ENCODE results near the gene PANX3.

PANX3 gene

GRCh38 chr11:124612567-124613246 lies 1.5 kb downstream of the PANX3 start:
- no peaks in the 10 kb centered on the region for H3K36me3 ChIP-seq (ENCODE audit: control insufficient read depth in 4 of 4, insufficient read depth in 4 of 4, low read length in 3 of 4)
- ChIA-PET CTCF (no interaction called here), POLR2A (no interaction called here)
- no peaks in the 10 kb centered on the region for H3K27me3 ChIP-seq (replicated peaks in 2 of 5; ENCODE audit: control insufficient read depth in 4 of 5, insufficient read depth in 5 of 5, low read length in 4 of 5)
- peaks cover 0 to 12% (median 3%) of the 10 kb centered on the region in 4 experiments for H3K4me1 ChIP-seq (ENCODE audit: control extremely low read depth in 1 of 4, control insufficient read depth in 4 of 4, insufficient read depth in 4 of 4, low read length in 3 of 4)
- H3K27ac ChIP-seq (ENCODE audit: insufficient read depth in 1 of 2, low read depth in 1 of 2, low read length in 2 of 2, poor library complexity in 1 of 2, severe bottlenecking in 2 of 2) = no peak overlapping the region
- DNase-seq = no peak
- no peaks in the 10 kb centered on the region for H3K9me3 ChIP-seq (ENCODE audit: control extremely low read depth in 1 of 5, control insufficient read depth in 4 of 5, insufficient read depth in 2 of 5, low read depth in 1 of 5, low read length in 4 of 5)
- WGBS (ENCODE audit: insufficient coverage) = 97% methylated on average over 7 of the region's 10 CpGs
- no peak overlapping the region for H3K4me3 ChIP-seq (ENCODE audit: control insufficient read depth in 1 of 7, extremely low read depth in 1 of 7, insufficient read depth in 4 of 7, low read depth in 2 of 7, low read length in 6 of 7)

- POLR2A ChIA-PET = no interaction called here
- Histone ChIP-seq H3K4me1 (ENCODE audit: control extremely low read depth in 1 of 4, control insufficient read depth in 4 of 4, insufficient read depth in 4 of 4, low read length in 3 of 4) (peaks cover 6 to 17% (median 13%) of the 10 kb centered on the region in 4 experiments), H3K4me3 (ENCODE audit: control insufficient read depth in 1 of 7, extremely low read depth in 1 of 7, insufficient read depth in 4 of 7, low read depth in 2 of 7, low read length in 6 of 7) (no peak overlapping the region), H3K36me3 (ENCODE audit: control insufficient read depth in 4 of 4, insufficient read depth in 4 of 4, low read length in 3 of 4) (no peaks in the 10 kb centered on the region), H3K27me3 (replicated peaks in 2 of 5; ENCODE audit: control insufficient read depth in 4 of 5, insufficient read depth in 5 of 5, low read length in 4 of 5) (peaks cover 0 to 2% (median 0%) of the 10 kb centered on the region in 5 experiments), H3K27ac (ENCODE audit: insufficient read depth in 1 of 2, low read depth in 1 of 2, low read length in 2 of 2, poor library complexity in 1 of 2, severe bottlenecking in 2 of 2) (no peak overlapping the region), H3K9me3 (ENCODE audit: control extremely low read depth in 1 of 5, control insufficient read depth in 4 of 5, insufficient read depth in 2 of 5, low read depth in 1 of 5, low read length in 4 of 5) (no peaks in the 10 kb centered on the region)
- 91% methylated on average over 5 of the region's 5 CpGs for WGBS (ENCODE audit: insufficient coverage)
- DNase-seq = no peak
- CTCF ChIA-PET = interaction anchor here (0.6 to 1.9 kb wide), 3 partner anchors 12 to 149 kb away, joined by 3 to 5 read pairs (median 3); no protein-coding TSS in a partner anchor
Observed at GRCh38 chr11:124618863-124619262, 7.6 kb downstream of the PANX3 start.

- Histone ChIP-seq H3K4me3 (ENCODE audit: control insufficient read depth in 1 of 7, extremely low read depth in 1 of 7, insufficient read depth in 4 of 7, low read depth in 2 of 7, low read length in 6 of 7) (peak within 1 kb of the TSS; percentile 86 to 97 (median 93)), H3K9me3 (ENCODE audit: control extremely low read depth in 1 of 5, control insufficient read depth in 4 of 5, insufficient read depth in 2 of 5, low read depth in 1 of 5, low read length in 4 of 5) (no peaks in the 10 kb centered on the region), H3K36me3 (ENCODE audit: control insufficient read depth in 4 of 4, insufficient read depth in 4 of 4, low read length in 3 of 4) (peaks cover 8 to 29% (median 25%) of the 10 kb centered on the region in 4 experiments), H3K4me1 (ENCODE audit: control extremely low read depth in 1 of 4, control insufficient read depth in 4 of 4, insufficient read depth in 4 of 4, low read length in 3 of 4) (peaks cover 8 to 19% (median 16%) of the 10 kb centered on the region in 4 experiments), H3K27me3 (replicated peaks in 2 of 5; ENCODE audit: control insufficient read depth in 4 of 5, insufficient read depth in 5 of 5, low read length in 4 of 5) (peaks cover 0 to 2% (median 0%) of the 10 kb centered on the region in 5 experiments), H3K27ac (ENCODE audit: insufficient read depth in 1 of 2, low read depth in 1 of 2, low read length in 2 of 2, poor library complexity in 1 of 2, severe bottlenecking in 2 of 2) (peak within 1 kb of the TSS; percentile 90 to 94)
- 0% methylated on average over 55 of the region's 57 CpGs for WGBS (ENCODE audit: insufficient coverage)
- ChIA-PET CTCF (interaction anchor here (0.7 to 3.0 kb wide), 8 partner anchors 10 to 245 kb away, joined by 3 to 24 read pairs (median 4); no protein-coding TSS in a partner anchor), POLR2A (interaction anchor here (1.1 kb wide), 2 partner anchors 9 to 21 kb away, joined by 3 read pairs; no protein-coding TSS in a partner anchor)
- peak; percentile 87 to 93 (median 91) for DNase-seq
Observed at GRCh38 chr11:124622531-124623451, 11.6 kb downstream of the PANX3 start, which contains the start of gene TBRG1. Gene TBRG1 (plus strand): TSS chr11:124622864. CDS start chr11:124623084, 220 bp downstream.

GRCh38 chr11:124623861-124624525 lies 12.8 kb downstream of the PANX3 start:
- Histone ChIP-seq H3K4me3 (ENCODE audit: control insufficient read depth in 1 of 7, extremely low read depth in 1 of 7, insufficient read depth in 4 of 7, low read depth in 2 of 7, low read length in 6 of 7) (peak overlapping the region in 6 of 7 experiments; percentile 86 to 97 (median 93)), H3K4me1 (ENCODE audit: control extremely low read depth in 1 of 4, control insufficient read depth in 4 of 4, insufficient read depth in 4 of 4, low read length in 3 of 4) (peaks cover 8 to 19% (median 16%) of the 10 kb centered on the region in 4 experiments), H3K27me3 (replicated peaks in 2 of 5; ENCODE audit: control insufficient read depth in 4 of 5, insufficient read depth in 5 of 5, low read length in 4 of 5) (peaks cover 0 to 2% (median 0%) of the 10 kb centered on the region in 5 experiments), H3K36me3 (ENCODE audit: control insufficient read depth in 4 of 4, insufficient read depth in 4 of 4, low read length in 3 of 4) (peaks cover 8 to 36% (median 27%) of the 10 kb centered on the region in 4 experiments), H3K9me3 (ENCODE audit: control extremely low read depth in 1 of 5, control insufficient read depth in 4 of 5, insufficient read depth in 2 of 5, low read depth in 1 of 5, low read length in 4 of 5) (no peaks in the 10 kb centered on the region), H3K27ac (ENCODE audit: insufficient read depth in 1 of 2, low read depth in 1 of 2, low read length in 2 of 2, poor library complexity in 1 of 2, severe bottlenecking in 2 of 2) (peak overlapping the region in 1 of 2 experiments; percentile 94)
- POLR2A ChIA-PET = no interaction called here
- CTCF ChIA-PET = interaction anchor here (1.4 to 3.0 kb wide), 3 partner anchors 9 to 213 kb away, joined by 4 to 24 read pairs (median 4); no protein-coding TSS in a partner anchor
- WGBS (ENCODE audit: insufficient coverage) = no CpG with 5 or more reads among the region's 4 CpGs
- DNase-seq = no peak

- no peak for DNase-seq
- Histone ChIP-seq H3K27me3 (replicated peaks in 2 of 5; ENCODE audit: control insufficient read depth in 4 of 5, insufficient read depth in 5 of 5, low read length in 4 of 5) (no peaks in the 10 kb centered on the region), H3K4me1 (ENCODE audit: control extremely low read depth in 1 of 4, control insufficient read depth in 4 of 4, insufficient read depth in 4 of 4, low read length in 3 of 4) (peaks cover 8 to 19% (median 16%) of the 10 kb centered on the region in 4 experiments), H3K9me3 (ENCODE audit: control extremely low read depth in 1 of 5, control insufficient read depth in 4 of 5, insufficient read depth in 2 of 5, low read depth in 1 of 5, low read length in 4 of 5) (no peaks in the 10 kb centered on the region), H3K36me3 (ENCODE audit: control insufficient read depth in 4 of 4, insufficient read depth in 4 of 4, low read length in 3 of 4) (peaks cover 15 to 44% (median 37%) of the 10 kb centered on the region in 4 experiments), H3K27ac (ENCODE audit: insufficient read depth in 1 of 2, low read depth in 1 of 2, low read length in 2 of 2, poor library complexity in 1 of 2, severe bottlenecking in 2 of 2) (no peak overlapping the region), H3K4me3 (ENCODE audit: control insufficient read depth in 1 of 7, extremely low read depth in 1 of 7, insufficient read depth in 4 of 7, low read depth in 2 of 7, low read length in 6 of 7) (no peak overlapping the region)
- ChIA-PET CTCF (interaction anchor here (0.9 to 1.7 kb wide), 4 partner anchors 10 to 35 kb away, joined by 3 to 8 read pairs (median 4); no protein-coding TSS in a partner anchor), POLR2A (no interaction called here)
- 60% methylated on average over 1 of the region's 3 CpGs for WGBS (ENCODE audit: insufficient coverage)
Observed at GRCh38 chr11:124625504-124626168, 14.4 kb downstream of the PANX3 start.

GRCh38 chr11:124627546-124627945 lies 16.3 kb downstream of the PANX3 start:
- no peaks in the 10 kb centered on the region for H3K27me3 ChIP-seq (replicated peaks in 2 of 5; ENCODE audit: control insufficient read depth in 4 of 5, insufficient read depth in 5 of 5, low read length in 4 of 5)
- H3K9me3 ChIP-seq (ENCODE audit: control extremely low read depth in 1 of 5, control insufficient read depth in 4 of 5, insufficient read depth in 2 of 5, low read depth in 1 of 5, low read length in 4 of 5) = no peaks in the 10 kb centered on the region
- no peak overlapping the region for H3K27ac ChIP-seq (ENCODE audit: insufficient read depth in 1 of 2, low read depth in 1 of 2, low read length in 2 of 2, poor library complexity in 1 of 2, severe bottlenecking in 2 of 2)
- CTCF ChIA-PET = interaction anchor here (0.8 to 1.1 kb wide), 2 partner anchors 15 to 166 kb away, joined by 3 read pairs; no protein-coding TSS in a partner anchor
- H3K36me3 ChIP-seq (ENCODE audit: control insufficient read depth in 4 of 4, insufficient read depth in 4 of 4, low read length in 3 of 4) = peaks cover 19 to 63% (median 51%) of the 10 kb centered on the region in 4 experiments
- POLR2A ChIA-PET = no interaction called here
- WGBS (ENCODE audit: insufficient coverage) = 100% methylated on average over 1 of the region's 5 CpGs
- H3K4me3 ChIP-seq (ENCODE audit: control insufficient read depth in 1 of 7, extremely low read depth in 1 of 7, insufficient read depth in 4 of 7, low read depth in 2 of 7, low read length in 6 of 7) = no peak overlapping the region
- no peak for DNase-seq
- peaks cover 5 to 11% (median 9%) of the 10 kb centered on the region in 4 experiments for H3K4me1 ChIP-seq (ENCODE audit: control extremely low read depth in 1 of 4, control insufficient read depth in 4 of 4, insufficient read depth in 4 of 4, low read length in 3 of 4)
